Spleen (tissue), 11 donors: ENCODE results near the gene SLAMF9. TPM values are rescaled to one million over a fixed set of nuclear protein-coding genes. Genes with fewer than 3 reads are reported as not detected.

Experiments used
- DNase-seq: peaks from one replicate; pipeline ENCODE4 v3.0.0-alpha.2; 2020
- H3K27ac ChIP-seq, 8 donors: fragments of 200-600 bp; sonication (generic) in 7 of 8; 1 replicate in 4 of 8; 2 replicates in 4 of 8; pipeline versions ENCODE4 v1.5.0 to v1.8.0; 2016 to 2021; ENCODE audit warnings: inconsistent platforms in 4 of 8, mild to moderate bottlenecking in 4 of 8, moderate library complexity in 1 of 8
- H3K27me3 ChIP-seq, 7 donors: fragments of 200-600 bp; sonication (generic) in 6 of 7; replicated peaks in 1 of 7; 1 replicate in 4 of 7; 2 replicates in 3 of 7; pipeline versions ENCODE4 v1.5.0 to v1.8.0; 2016 to 2021; ENCODE audit warnings: inconsistent platforms in 3 of 7, mild to moderate bottlenecking in 1 of 7
- H3K36me3 ChIP-seq, 6 donors: fragments of 200-600 bp; sonication (generic) in 5 of 6; 1 replicate in 4 of 6; 2 replicates in 2 of 6; pipeline versions ENCODE4 v1.5.0 to v1.8.0; 2016 to 2021; ENCODE audit warnings: inconsistent platforms in 2 of 6
- H3K4me1 ChIP-seq, 6 donors: fragments of 200-600 bp; sonication (generic) in 5 of 6; 1 replicate in 3 of 6; 2 replicates in 3 of 6; pipeline versions ENCODE4 v1.5.0 to v1.8.0; 2016 to 2021; ENCODE audit warnings: inconsistent platforms in 3 of 6
- H3K4me3 ChIP-seq, 8 donors: fragments of 200-600 bp; sonication (generic) in 7 of 8; 1 replicate in 4 of 8; 2 replicates in 4 of 8; pipeline versions ENCODE4 v1.5.0 to v1.8.0; 2016 to 2021; ENCODE audit warnings: inconsistent platforms in 4 of 8, mild to moderate bottlenecking in 4 of 8, moderate library complexity in 2 of 8
- H3K9me3 ChIP-seq, 8 donors: fragments of 200-600 bp; sonication (generic) in 7 of 8; 1 replicate in 4 of 8; 2 replicates in 4 of 8; pipeline versions ENCODE4 v1.5.0 to v1.8.0; 2016 to 2021; ENCODE audit warnings: inconsistent platforms in 4 of 8
- POLR2A ChIP-seq, 3 donors: fragments of 450-650 bp; IDR thresholded peaks; one replicate each; pipeline ENCODE4 v1.5.1; 2017; ENCODE audit warnings: antibody characterized with exemption in 3 of 3, mild to moderate bottlenecking in 1 of 3
- POLR2AphosphoS5 ChIP-seq, 3 donors: sonication (generic); formaldehyde crosslinking; IDR thresholded peaks; one replicate each; pipeline ENCODE4 v1.5.1; 2017; ENCODE audit warnings: antibody characterized with exemption in 3 of 3
- WGBS, 5 donors: extraction: QIAGEN DNeasy Blood & Tissue Kit in 3 of 5; methylation state at CpG; one replicate each; pipeline versions ENCODE4 v1.1.5 to v1.1.7; 2013 to 2018; 5-methylcytosine and 5-hydroxymethylcytosine counted together
- intact Hi-C: fragments of 100-400 bp; cut with DNase I; formaldehyde crosslinking; loops from one replicate; pipeline ENCODE4 v1.15.0; 2023; ENCODE audit warnings: low total_unique reads
- polyA plus RNA-seq, 3 donors: library from polyadenylated mRNA; stranded (reverse); fragments of 200-250 nt; gene quantifications; one replicate each; pipeline ENCODE4 v1.2.1, GENCODE V29; 2013
- total RNA-seq, 7 donors: library from RNA; depleted of rRNA in 3 of 7; stranded (reverse); fragments of >200 nt in 3 of 7; fragmentation: NEBNext Ultra II Directional in 4 of 7; extraction: Animal tissue kit (Norgen Biotek cat#: 25700) in 4 of 7; gene quantifications; one replicate each; pipeline versions ENCODE4 v1.1.0 to v1.2.1, GENCODE V29; 2016 to 2021
- TF ChIP-seq, protein P1 (sequence below), 11 experiments: fragments of 200-600 bp in 7 of 11; fragments of 450-650 bp in 4 of 11; sonication (generic) in 4 of 11; IDR thresholded peaks in 8 of 11; conservative IDR thresholded peaks in 3 of 11; 1 replicate in 7 of 11; 2 replicates in 4 of 11; pipeline versions ENCODE4 v1.4.0 to v1.8.0; 2016 to 2021; ENCODE audit warnings: antibody characterized with exemption in 11 of 11, inconsistent platforms in 4 of 11, mild to moderate bottlenecking in 1 of 11
- donor health status: healthy with polysubstance abuse.
- donor health status: DM: no; HTN: no; CAD: no; lungs with moderate emphysema.
- donor health status: DM: no; HTN: no; CAD: no.
- donor health status: Bipolar disorder and iron deficiency.
- donor health status: healthy.
- donor health status: DM: no; HTN: no; CAD: no.
- donor health status: DM: yes; HTN: yes; CAD: no.

Gene SLAMF9
- total and polyA plus RNA-seq, 10 donors: 0.14 to 1.3 (median 0.46) TPM; not detected in 4

DNA sequence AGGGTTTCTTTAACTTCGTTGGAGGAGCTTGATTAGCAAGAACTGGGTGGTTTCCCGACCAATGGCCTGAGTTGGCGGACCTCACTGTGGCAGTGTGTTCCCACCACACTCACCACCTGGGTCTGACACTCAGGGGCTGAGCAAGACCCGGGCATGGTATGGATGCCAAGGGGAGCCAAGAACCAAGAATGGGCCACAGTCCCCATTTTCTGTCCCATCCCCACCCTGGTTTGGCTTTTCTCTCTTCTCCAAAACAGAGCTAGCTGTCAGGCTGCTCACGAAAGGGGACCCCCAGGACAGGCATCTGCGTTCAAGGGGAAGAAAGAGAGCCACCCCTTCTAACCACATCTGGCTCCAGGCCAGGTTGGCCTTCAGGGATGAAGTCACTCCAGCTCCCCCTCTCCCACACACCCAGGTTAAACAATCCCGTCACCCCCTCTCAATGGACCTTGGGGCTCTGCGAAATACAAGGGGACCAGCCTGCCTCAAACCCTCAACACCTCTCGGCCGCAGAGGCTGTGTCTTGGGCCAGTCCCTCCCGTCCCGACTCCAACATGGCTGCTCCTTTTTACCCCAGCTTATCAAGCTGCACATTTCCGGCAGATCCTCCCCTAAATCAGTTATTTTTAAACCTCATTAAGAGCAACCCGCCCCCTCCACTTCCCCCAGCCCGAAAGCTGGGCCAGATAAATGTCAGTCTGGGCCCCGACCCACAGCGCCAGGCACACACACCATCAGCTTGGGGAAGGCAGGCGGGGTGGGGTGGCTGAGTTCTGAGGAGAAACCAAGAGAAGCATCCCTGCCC is 32.1 kb downstream of the SLAMF9 start:
- peak; percentile 82 for DNase-seq
- WGBS, 5 donors: 8 to 29% (median 18%) methylated on average over 18 of the region's 18 CpGs
- H3K4me1 ChIP-seq: peaks cover 40 to 97% (median 67%) of the 10 kb centered on the region in 6 donors

DNA sequence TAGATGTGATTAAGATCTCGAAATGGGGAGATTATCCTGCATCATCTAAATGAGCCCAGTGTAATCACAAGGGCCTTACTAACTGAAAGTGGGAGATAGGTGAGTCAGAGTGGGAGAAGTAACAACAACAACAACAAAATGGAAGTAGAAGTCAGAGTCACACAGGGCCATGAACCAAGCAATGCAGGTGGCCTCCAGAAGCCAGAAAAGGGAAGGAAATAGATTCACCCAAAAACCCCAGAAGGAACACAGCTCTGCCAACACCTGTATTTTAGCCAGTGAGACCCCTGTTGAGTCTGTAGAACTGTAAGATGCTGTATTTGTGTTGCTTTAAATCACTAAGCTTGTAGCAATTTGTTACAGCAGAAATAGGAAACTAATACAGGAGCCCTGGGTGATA is 32.8 kb downstream of the SLAMF9 start:
- DNase-seq: peak; percentile 11
- peak in 1 of 3 donors; percentile 38 for TF ChIP-seq POLR2AphosphoS5 (IDR thresholded peaks at IDR 0.05)
- no peak for TF ChIP-seq POLR2A (IDR thresholded peaks at IDR 0.05)
- TF ChIP-seq, protein P1, sequence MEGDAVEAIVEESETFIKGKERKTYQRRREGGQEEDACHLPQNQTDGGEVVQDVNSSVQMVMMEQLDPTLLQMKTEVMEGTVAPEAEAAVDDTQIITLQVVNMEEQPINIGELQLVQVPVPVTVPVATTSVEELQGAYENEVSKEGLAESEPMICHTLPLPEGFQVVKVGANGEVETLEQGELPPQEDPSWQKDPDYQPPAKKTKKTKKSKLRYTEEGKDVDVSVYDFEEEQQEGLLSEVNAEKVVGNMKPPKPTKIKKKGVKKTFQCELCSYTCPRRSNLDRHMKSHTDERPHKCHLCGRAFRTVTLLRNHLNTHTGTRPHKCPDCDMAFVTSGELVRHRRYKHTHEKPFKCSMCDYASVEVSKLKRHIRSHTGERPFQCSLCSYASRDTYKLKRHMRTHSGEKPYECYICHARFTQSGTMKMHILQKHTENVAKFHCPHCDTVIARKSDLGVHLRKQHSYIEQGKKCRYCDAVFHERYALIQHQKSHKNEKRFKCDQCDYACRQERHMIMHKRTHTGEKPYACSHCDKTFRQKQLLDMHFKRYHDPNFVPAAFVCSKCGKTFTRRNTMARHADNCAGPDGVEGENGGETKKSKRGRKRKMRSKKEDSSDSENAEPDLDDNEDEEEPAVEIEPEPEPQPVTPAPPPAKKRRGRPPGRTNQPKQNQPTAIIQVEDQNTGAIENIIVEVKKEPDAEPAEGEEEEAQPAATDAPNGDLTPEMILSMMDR (IDR thresholded peaks at IDR 0.05 in 8 of 11, conservative IDR thresholded peaks at IDR 0.05 in 3 of 11): no peak
- Histone ChIP-seq H3K4me1 (peaks cover 38 to 98% (median 64%) of the 10 kb centered on the region in 6 donors), H3K27me3 (no peaks in the 10 kb centered on the region), H3K27ac (peak overlapping the region; percentile 85 to 97 (median 95)), H3K4me3 (peak overlapping the region in 7 of 8 donors; percentile 76 to 100 (median 95)), H3K9me3 (no peaks in the 10 kb centered on the region), H3K36me3 (peaks cover 7 to 50% (median 40%) of the 10 kb centered on the region in 6 donors)
- WGBS, 5 donors: 25 to 49% (median 38%) methylated on average over 1 of the region's 1 CpG
- intact Hi-C loops: no loop called here

More for the DNA sequence above, 32.1 kb downstream of the SLAMF9 start:
- intact Hi-C loops: no loop called here
- TF ChIP-seq POLR2AphosphoS5 (IDR thresholded peaks at IDR 0.05): peak in 2 of 3 donors; percentile 42 to 73
- peak in 1 of 3 donors; percentile 36 for TF ChIP-seq POLR2A (IDR thresholded peaks at IDR 0.05)
- TF ChIP-seq, protein P1 (IDR thresholded peaks at IDR 0.05 in 8 of 11, conservative IDR thresholded peaks at IDR 0.05 in 3 of 11): no peak
- Histone ChIP-seq H3K4me3 (peak overlapping the region; percentile 76 to 100 (median 94)), H3K36me3 (peaks cover 7 to 44% (median 37%) of the 10 kb centered on the region in 6 donors), H3K9me3 (no peaks in the 10 kb centered on the region), H3K27ac (peak overlapping the region; percentile 85 to 97 (median 95)), H3K27me3 (no peaks in the 10 kb centered on the region)

DNA sequence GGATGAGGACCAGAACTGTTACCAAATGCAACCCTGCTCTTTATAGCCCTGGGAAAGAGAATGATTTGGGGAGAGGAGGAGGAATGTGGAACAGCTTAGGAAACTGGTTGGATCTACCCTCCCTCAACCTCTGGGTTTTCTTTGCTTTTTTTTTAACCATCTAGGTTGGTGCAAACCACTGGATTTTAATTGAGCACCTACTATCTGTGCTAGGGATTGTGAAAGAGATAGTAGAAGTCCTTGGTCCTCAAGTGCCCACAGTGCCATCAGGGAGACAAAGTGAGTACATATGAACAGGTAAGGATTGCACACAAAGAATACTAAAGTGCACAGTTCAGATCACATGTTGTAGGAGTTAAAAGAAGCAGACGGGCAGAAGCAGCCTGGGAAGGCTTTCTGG is 33.4 kb downstream of the SLAMF9 start:
- no peaks in the 10 kb centered on the region for H3K9me3 ChIP-seq
- H3K36me3 ChIP-seq: peaks cover 7 to 56% (median 40%) of the 10 kb centered on the region in 6 donors
- H3K4me3 ChIP-seq: peak overlapping the region in 1 of 8 donors; percentile 76
- peak overlapping the region; percentile 85 to 97 (median 95) for H3K27ac ChIP-seq
- 59 to 86% (median 76%) methylated on average over 1 of the region's 1 CpG for WGBS, 5 donors
- H3K27me3 ChIP-seq: no peaks in the 10 kb centered on the region
- TF ChIP-seq POLR2AphosphoS5 (IDR thresholded peaks at IDR 0.05) (no peak), POLR2A (IDR thresholded peaks at IDR 0.05) (no peak)
- TF ChIP-seq, protein P1 (IDR thresholded peaks at IDR 0.05 in 8 of 11, conservative IDR thresholded peaks at IDR 0.05 in 3 of 11): no peak
- DNase-seq: peak; percentile 5
- intact Hi-C loops: no loop called here
- H3K4me1 ChIP-seq: peaks cover 32 to 98% (median 61%) of the 10 kb centered on the region in 6 donors

DNA sequence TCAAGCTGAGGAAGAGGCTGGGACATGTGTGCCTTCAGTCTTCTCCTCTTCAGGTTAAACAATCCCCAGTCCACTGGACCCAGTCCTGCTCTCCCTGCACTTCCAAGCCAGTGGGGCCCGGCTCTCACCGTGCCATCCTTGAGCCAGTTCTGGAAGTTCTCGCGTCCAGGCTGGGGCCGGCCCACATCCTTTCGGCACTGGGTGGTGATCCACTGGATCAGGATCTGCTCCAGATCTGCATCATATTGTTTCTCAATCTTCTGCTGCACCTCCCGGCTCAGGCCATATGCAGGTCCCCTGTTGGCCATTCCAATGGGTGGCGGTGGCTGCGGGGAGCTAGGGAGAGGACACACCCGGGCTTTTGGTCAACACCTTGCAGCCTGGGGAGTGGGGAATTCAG is 33.8 kb downstream of the SLAMF9 start:
- peaks cover 32 to 97% (median 59%) of the 10 kb centered on the region in 6 donors for H3K4me1 ChIP-seq
- intact Hi-C loops: no loop called here
- TF ChIP-seq POLR2AphosphoS5 (IDR thresholded peaks at IDR 0.05): peak in 2 of 3 donors; percentile 34 to 44
- TF ChIP-seq, protein P1 (IDR thresholded peaks at IDR 0.05 in 8 of 11, conservative IDR thresholded peaks at IDR 0.05 in 3 of 11): no peak
- peak overlapping the region in 5 of 8 donors; percentile 94 to 97 (median 96) for H3K27ac ChIP-seq
- no peaks in the 10 kb centered on the region for H3K27me3 ChIP-seq
- no peaks in the 10 kb centered on the region for H3K9me3 ChIP-seq
- peak; percentile 76 for DNase-seq
- peak overlapping the region in 1 of 8 donors; percentile 76 for H3K4me3 ChIP-seq
- peaks cover 7 to 61% (median 41%) of the 10 kb centered on the region in 6 donors for H3K36me3 ChIP-seq
- WGBS, 5 donors: 79 to 88% (median 86%) methylated on average over 10 of the region's 10 CpGs
